Activated CD4-positive, alpha-beta memory T cell treated with anti-CD3 and anti-CD28 coated beads for 36 hours (primary cell): Measurements from ENCODE around the gene TMEM169. TPM values are rescaled to one million over a fixed set of nuclear protein-coding genes. Genes with fewer than 3 reads are reported as not detected.

ENCODE experiments used
- CTCF ChIA-PET: fragments of 350-600 bp; sonication (Branson Sonifier 250); formaldehyde crosslinking; loops from one replicate; lab custom pipeline; 2021; ENCODE audit warnings: antibody characterized with exemption, inconsistent platforms; lab: Charles Lee
- POLR2A ChIA-PET: fragments of 350-600 bp; sonication (Branson Sonifier 250); formaldehyde crosslinking; loops from one replicate; lab custom pipeline; 2021; ENCODE audit warnings: antibody characterized with exemption; lab: Charles Lee
- DNase-seq: peaks from one replicate; pipeline ENCODE4 v3.0.0-alpha.2; 2020
- H3K27ac Mint-ChIP-seq: one replicate; pipeline ENCODE4 v1.8.0; 2021; ENCODE audit warnings: mixed read lengths
- H3K27me3 Mint-ChIP-seq: one replicate; pipeline ENCODE4 v1.8.0; 2021; ENCODE audit warnings: mixed read lengths
- H3K36me3 Mint-ChIP-seq: one replicate; pipeline ENCODE4 v1.8.0; 2021; ENCODE audit warnings: mixed read lengths
- H3K4me1 Mint-ChIP-seq: one replicate; pipeline ENCODE4 v1.8.0; 2021; ENCODE audit warnings: low read depth, mixed read lengths
- H3K4me3 Mint-ChIP-seq: one replicate; pipeline ENCODE4 v1.8.0; 2021; ENCODE audit warnings: mild to moderate bottlenecking, mixed read lengths
- H3K9me3 Mint-ChIP-seq: one replicate; pipeline ENCODE4 v1.8.0; 2021; ENCODE audit warnings: mixed read lengths
- intact Hi-C: fragments of 100-400 bp; cut with micrococcal nuclease; formaldehyde crosslinking; loops from one replicate; pipeline ENCODE4 v1.15.1; 2023
- total RNA-seq, 2 experiments: library from RNA; stranded (reverse); gene quantifications; one replicate each; pipeline ENCODE4 v1.2.3, GENCODE V29; 2021

Gene TMEM169
- total RNA-seq, 2 experiments from 2014 or later: 2.0 to 2.7 TPM

DNA sequence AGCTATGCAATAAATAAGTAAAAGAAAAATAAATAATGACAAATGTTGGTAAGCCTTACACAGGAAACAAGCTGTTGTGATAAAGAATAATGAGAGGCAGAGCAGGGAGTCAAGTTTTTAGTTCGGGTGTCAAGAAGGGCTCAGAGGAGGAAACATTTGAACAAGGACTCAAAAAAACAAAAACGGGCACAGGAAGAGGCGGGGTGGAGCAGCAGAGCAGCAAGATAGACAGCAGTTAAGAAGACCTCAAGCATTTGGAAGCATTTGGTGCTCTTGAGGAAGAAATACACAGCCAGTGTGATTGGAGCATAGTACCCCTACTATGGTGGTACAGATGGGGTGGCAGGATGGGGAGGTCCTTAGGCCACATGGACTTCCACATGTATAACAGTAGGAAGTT, 2.8 kb downstream of the TMEM169 start:
- Mint-ChIP-seq H3K4me1 (peaks cover 51% of the 10 kb centered on the region), H3K9me3 (no peaks in the 10 kb centered on the region), H3K27me3 (no peaks in the 10 kb centered on the region), H3K4me3 (peak overlapping the region; percentile 35), H3K36me3 (peaks cover 3% of the 10 kb centered on the region), H3K27ac (peak overlapping the region; percentile 92)
- ChIA-PET POLR2A (interaction anchor here (0.5 to 2.3 kb wide), 3 partner anchors 25 to 46 kb away, joined by 3 to 9 read pairs (median 4); partner anchors contain the start of gene XRCC5), CTCF (interaction anchor here (0.9 to 4.7 kb wide), 7 partner anchors 16 to 414 kb away, joined by 3 to 35 read pairs (median 6); partner anchors contain the start of genes RPL37A and XRCC5)
- peak; percentile 37 for DNase-seq
- intact Hi-C loops: loop anchor here (1.0 kb wide), 1 partner anchor 25 kb away; the partner anchor contains the start of gene XRCC5

DNA sequence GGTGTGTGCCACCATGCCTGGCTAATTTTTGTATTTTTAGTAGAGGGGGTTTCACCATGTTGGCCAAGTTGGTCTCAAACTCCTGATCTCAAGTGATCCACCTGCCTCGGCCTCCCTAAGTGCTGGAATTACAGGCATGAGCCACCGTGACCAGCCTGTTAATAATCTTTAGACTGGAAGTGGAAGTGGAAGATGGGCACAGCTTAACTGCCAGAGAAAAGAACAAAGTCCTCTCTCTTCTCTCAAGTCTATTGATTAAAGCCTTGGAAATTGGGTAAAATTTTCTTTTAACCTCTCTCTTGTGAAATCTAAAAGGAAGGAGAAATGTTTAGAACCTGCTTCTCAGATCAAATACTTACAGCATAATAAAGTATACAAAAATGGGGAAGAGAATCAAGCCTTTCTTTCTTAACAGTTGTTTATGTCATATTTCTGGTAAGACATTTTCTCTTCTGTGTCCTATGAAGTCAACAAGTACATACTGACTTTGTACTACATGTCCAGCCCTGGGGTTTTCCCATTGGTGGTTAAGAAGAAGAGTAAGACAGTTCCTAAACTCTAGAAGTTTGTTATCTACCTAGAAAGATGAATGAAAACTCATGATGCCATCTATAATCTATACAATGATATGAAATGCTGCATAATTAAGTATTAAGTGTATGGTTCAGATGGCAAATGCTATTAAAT, 4.6 kb downstream of the TMEM169 start:
- no peaks in the 10 kb centered on the region for H3K27me3 Mint-ChIP-seq
- H3K4me3 Mint-ChIP-seq: no peak overlapping the region
- H3K4me1 Mint-ChIP-seq: peaks cover 57% of the 10 kb centered on the region
- ChIA-PET CTCF (interaction anchor here (2.5 kb wide), 1 partner anchor 27 kb away, joined by 6 read pairs; no protein-coding TSS in a partner anchor), POLR2A (no interaction called here)
- peaks cover 3% of the 10 kb centered on the region for H3K36me3 Mint-ChIP-seq
- DNase-seq: no peak
- intact Hi-C loops: no loop called here
- no peaks in the 10 kb centered on the region for H3K9me3 Mint-ChIP-seq
- H3K27ac Mint-ChIP-seq: peak overlapping the region; percentile 54

DNA sequence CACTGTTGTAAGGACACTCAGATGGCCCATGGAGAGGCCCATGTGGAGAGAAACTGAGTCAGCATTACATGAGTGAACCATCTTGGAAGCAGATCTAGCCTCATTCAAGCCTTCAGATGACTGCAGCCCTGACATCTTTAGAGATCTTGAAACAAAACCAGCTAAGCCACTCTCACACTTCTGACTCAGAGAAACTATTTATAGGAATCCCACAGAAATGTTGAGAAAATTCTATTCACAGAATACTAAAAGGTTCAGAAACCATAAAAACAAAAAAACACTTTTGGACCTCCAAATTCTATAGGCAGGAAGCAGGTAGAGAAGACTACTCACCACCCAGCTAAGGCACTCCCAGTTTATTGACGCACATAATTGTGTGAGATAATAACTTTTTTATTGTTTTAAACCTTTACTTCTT, 8.7 kb downstream of the TMEM169 start:
- Mint-ChIP-seq H3K4me3 (no peak overlapping the region), H3K4me1 (peaks cover 23% of the 10 kb centered on the region), H3K27me3 (no peaks in the 10 kb centered on the region), H3K9me3 (no peaks in the 10 kb centered on the region), H3K36me3 (peaks cover 1% of the 10 kb centered on the region), H3K27ac (peak overlapping the region; percentile 60)
- ChIA-PET CTCF (interaction anchor here (1.2 to 1.3 kb wide), 2 partner anchors 9 to 23 kb away, joined by 3 to 4 read pairs; partner anchors contain the start of genes PECR and TMEM169), POLR2A (interaction anchor here (1.4 kb wide), 1 partner anchor 19 kb away, joined by 5 read pairs; the partner anchor contains the start of gene XRCC5)
- intact Hi-C loops: loop anchor here (1.0 kb wide), 1 partner anchor 19 kb away; the partner anchor contains the start of gene XRCC5
- peak; percentile 23 for DNase-seq

DNA sequence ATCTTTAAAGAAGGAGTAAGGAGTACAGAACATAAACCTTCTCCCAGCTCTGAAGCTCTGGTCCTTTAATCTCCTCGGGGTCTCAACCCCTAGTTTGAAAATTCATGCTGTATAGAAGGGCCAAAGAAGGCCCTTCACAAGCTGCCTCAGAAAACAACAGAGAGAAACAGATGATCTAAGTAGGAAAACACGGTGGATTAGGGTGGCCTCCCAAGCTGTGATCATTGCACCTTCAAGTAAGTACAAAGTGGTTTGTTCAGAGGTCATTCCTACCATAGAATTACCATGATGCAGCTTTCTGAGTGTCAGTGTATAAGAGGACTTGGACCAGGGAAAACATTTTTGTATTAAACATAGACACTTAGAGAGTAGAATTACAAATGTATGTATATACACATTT, 10.9 kb downstream of the TMEM169 start:
- Mint-ChIP-seq H3K4me3 (no peak overlapping the region), H3K27ac (no peak overlapping the region), H3K36me3 (peaks cover 1% of the 10 kb centered on the region), H3K4me1 (peaks cover 14% of the 10 kb centered on the region), H3K9me3 (no peaks in the 10 kb centered on the region), H3K27me3 (no peaks in the 10 kb centered on the region)
- intact Hi-C loops: no loop called here
- POLR2A ChIA-PET: interaction anchor here (0.8 to 1.1 kb wide), 2 partner anchors 15 to 16 kb away, joined by 3 read pairs; partner anchors contain the start of gene XRCC5
- CTCF ChIA-PET: interaction anchor here (0.9 to 2.0 kb wide), 4 partner anchors 10 to 34 kb away, joined by 3 to 7 read pairs (median 4); partner anchors contain the start of genes PECR, TMEM169 and XRCC5
- DNase-seq: no peak

DNA sequence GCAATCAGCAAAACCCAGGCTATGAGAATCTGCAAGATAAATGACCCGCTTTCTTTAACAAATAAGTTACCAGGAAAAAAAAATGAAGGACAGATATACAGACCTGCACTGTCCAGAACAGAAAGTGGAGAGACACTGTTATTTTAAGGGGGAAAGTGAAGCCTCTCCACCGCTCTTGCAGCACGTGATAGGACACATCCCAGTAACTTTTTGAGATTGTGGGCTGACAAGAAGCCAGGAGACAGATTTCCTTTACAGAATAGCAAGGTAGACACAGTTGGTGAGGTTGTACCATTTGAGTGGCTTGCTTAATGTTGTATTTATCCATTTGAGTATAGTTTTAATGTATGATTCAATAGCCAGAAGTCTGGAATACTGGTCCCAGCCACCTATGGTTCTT, 13.0 kb downstream of the TMEM169 start:
- Mint-ChIP-seq H3K9me3 (no peaks in the 10 kb centered on the region), H3K4me1 (peaks cover 13% of the 10 kb centered on the region), H3K27ac (no peak overlapping the region), H3K4me3 (no peak overlapping the region), H3K27me3 (no peaks in the 10 kb centered on the region), H3K36me3 (peaks cover 1% of the 10 kb centered on the region)
- DNase-seq: no peak
- intact Hi-C loops: no loop called here
- POLR2A ChIA-PET: no interaction called here
- CTCF ChIA-PET: interaction anchor here (1.9 kb wide), 1 partner anchor 13 kb away, joined by 5 read pairs; the partner anchor contains the start of genes PECR and TMEM169

DNA sequence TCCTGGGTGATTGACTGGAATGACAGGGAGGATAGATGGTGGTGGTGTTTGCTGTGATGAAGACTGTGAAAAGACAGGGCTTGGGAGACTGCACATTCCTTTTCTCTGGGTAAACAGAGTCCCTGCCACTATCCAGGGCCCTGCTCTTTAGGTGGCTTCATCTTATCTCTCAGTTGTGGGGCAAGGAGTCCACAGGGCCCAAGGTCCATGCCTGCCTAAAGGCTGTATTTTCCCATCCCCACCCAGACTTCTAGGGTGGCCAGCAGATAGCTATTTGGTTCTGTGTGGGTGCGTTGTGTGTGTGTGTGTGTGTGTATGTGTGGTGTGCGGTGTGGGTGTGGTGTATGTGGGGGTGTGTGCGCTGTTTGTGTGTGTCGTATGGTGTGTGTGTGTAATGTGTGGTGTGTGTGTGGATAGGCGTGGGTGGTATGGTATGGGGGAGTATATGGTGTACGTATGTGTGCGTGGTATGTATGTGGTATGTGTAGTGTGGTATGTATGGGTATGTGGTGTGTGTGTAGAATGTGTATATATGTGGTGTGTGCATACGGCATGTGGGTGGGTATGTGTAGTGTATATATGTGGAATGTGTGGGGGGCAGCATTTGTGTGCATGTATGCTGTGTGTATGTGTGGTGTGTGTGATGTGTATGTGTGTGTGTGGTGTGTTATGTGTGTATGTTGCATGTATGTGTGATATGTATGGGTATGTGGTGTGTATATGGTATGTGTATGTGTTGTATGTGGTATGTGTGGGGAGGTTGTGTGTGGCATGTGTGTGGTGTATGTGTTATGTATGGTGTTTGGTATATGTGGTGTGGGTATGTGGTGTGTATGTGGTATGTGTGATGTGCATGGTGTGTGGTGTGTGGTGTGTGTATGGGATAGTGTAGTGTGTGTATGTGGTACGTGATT, 17.0 kb downstream of the TMEM169 start:
- Mint-ChIP-seq H3K27me3 (no peaks in the 10 kb centered on the region), H3K27ac (no peak overlapping the region), H3K36me3 (peaks cover 4% of the 10 kb centered on the region), H3K4me1 (no peaks in the 10 kb centered on the region), H3K4me3 (no peak overlapping the region), H3K9me3 (no peaks in the 10 kb centered on the region)
- intact Hi-C loops: no loop called here
- DNase-seq: no peak
- CTCF ChIA-PET: no interaction called here
- POLR2A ChIA-PET: no interaction called here

DNA sequence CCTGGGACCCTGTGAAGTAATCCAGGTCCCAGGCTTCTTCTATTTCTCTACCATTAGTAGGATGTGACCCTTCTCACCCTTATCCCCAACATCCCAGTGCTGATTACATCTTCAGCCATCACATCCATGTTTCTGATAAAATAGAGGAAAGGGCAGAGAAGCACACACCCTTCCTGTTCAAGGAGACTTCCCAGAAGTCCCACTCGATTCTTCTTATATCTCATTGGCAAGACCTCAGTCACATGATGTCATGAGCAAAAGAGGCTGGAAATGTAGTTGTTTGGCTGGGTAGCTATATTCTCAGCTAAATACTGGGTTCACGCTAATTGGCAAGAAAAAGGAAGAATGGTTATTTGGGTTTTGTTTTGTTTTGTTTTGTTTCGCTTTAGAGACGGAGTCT, 19.4 kb downstream of the TMEM169 start:
- ChIA-PET CTCF (interaction anchor here (1.7 kb wide), 1 partner anchor 67 kb away, joined by 6 read pairs; no protein-coding TSS in a partner anchor), POLR2A (no interaction called here)
- Mint-ChIP-seq H3K27ac (no peak overlapping the region), H3K36me3 (peaks cover 4% of the 10 kb centered on the region), H3K27me3 (no peaks in the 10 kb centered on the region), H3K4me1 (no peaks in the 10 kb centered on the region), H3K9me3 (no peaks in the 10 kb centered on the region), H3K4me3 (no peak overlapping the region)
- intact Hi-C loops: no loop called here
- no peak for DNase-seq

DNA sequence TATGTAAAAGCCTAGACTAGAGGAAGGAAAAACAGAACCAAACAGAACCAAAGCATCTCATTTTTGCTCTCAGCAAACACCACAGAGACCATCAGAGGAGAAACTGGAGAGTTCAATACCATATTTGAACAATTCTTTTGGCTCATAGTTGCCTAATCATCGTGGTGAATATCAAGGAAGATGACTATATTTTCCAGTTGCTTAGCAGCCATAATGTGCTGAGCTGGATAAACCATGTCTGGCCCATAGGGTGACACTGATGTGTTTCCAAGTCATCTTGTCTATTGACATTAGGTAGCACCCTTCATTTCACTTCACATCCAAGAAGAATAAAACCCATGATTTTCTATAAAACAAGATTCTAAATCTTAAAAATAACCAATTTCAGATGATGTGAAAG, 21.5 kb downstream of the TMEM169 start:
- no peaks in the 10 kb centered on the region for H3K9me3 Mint-ChIP-seq
- CTCF ChIA-PET: interaction anchor here (0.6 to 1.6 kb wide), 6 partner anchors 11 to 783 kb away, joined by 3 to 5 read pairs (median 5); no protein-coding TSS in a partner anchor
- no peaks in the 10 kb centered on the region for H3K27me3 Mint-ChIP-seq
- H3K36me3 Mint-ChIP-seq: peaks cover 4% of the 10 kb centered on the region
- H3K4me3 Mint-ChIP-seq: no peak overlapping the region
- POLR2A ChIA-PET: no interaction called here
- no peak for DNase-seq
- no peak overlapping the region for H3K27ac Mint-ChIP-seq
- peaks cover 2% of the 10 kb centered on the region for H3K4me1 Mint-ChIP-seq
- intact Hi-C loops: no loop called here

DNA sequence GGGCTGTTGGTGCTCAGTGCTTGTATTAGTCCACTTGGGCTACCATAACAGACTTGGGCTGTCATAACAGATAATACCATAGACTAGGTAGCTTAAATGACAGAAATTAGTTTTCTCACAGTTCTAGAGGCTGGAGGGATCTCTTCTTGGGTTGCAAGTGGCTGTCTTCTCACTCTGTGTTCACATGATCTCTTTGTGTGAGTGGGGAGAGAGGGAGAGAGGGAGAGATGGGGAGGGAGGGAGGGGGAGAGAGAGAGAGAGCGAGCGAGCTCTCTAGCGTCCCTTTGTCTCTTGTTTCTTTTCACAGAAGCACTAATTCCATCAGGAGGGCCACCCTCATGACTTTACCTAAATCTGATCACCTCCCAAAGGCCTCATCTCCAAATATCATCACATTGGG, 23.0 kb downstream of the TMEM169 start:
- CTCF ChIA-PET: interaction anchor here (0.9 to 1.6 kb wide), 3 partner anchors 9 to 299 kb away, joined by 4 to 5 read pairs (median 5); no protein-coding TSS in a partner anchor

DNA sequence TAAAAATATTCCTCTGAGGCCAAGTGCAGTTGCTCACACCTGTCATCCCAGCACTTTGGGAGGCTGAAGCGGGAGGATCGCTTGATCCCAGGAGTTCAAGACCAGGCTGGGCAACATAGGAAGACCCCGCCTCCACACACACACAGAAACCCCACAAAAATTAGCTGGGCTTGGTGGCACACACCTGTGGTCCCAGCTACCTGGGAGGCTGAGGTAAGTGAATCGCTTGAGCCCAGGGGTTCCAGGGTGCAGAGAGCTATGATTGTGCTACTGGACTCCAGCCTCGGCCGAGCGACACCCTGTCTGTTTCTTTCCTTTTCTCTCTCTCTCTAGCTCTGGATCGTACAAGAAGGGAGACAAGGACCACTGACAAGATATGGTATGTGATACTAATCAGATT, 25.6 kb downstream of the TMEM169 start:
- no peaks in the 10 kb centered on the region for H3K9me3 Mint-ChIP-seq
- peaks cover 32% of the 10 kb centered on the region for H3K4me1 Mint-ChIP-seq
- H3K36me3 Mint-ChIP-seq: peaks cover 29% of the 10 kb centered on the region
- DNase-seq: no peak
- ChIA-PET POLR2A (interaction anchor here (1.0 kb wide), 1 partner anchor 15 kb away, joined by 3 read pairs; no protein-coding TSS in a partner anchor), CTCF (interaction anchor here (3.3 to 7.6 kb wide), 4 partner anchors 13 to 74 kb away, joined by 32 to 50 read pairs (median 42); partner anchors contain the start of genes PECR and TMEM169)
- intact Hi-C loops: no loop called here
- H3K4me3 Mint-ChIP-seq: no peak overlapping the region
- peaks cover 2% of the 10 kb centered on the region for H3K27me3 Mint-ChIP-seq
- no peak overlapping the region for H3K27ac Mint-ChIP-seq

More for the DNA sequence above, 23.0 kb downstream of the TMEM169 start:
- H3K36me3 Mint-ChIP-seq: peaks cover 10% of the 10 kb centered on the region
- no peaks in the 10 kb centered on the region for H3K9me3 Mint-ChIP-seq
- H3K27ac Mint-ChIP-seq: no peak overlapping the region
- no peak overlapping the region for H3K4me3 Mint-ChIP-seq
- no peak for DNase-seq
- POLR2A ChIA-PET: no interaction called here
- H3K4me1 Mint-ChIP-seq: peaks cover 10% of the 10 kb centered on the region
- peaks cover 2% of the 10 kb centered on the region for H3K27me3 Mint-ChIP-seq
- intact Hi-C loops: no loop called here

DNA sequence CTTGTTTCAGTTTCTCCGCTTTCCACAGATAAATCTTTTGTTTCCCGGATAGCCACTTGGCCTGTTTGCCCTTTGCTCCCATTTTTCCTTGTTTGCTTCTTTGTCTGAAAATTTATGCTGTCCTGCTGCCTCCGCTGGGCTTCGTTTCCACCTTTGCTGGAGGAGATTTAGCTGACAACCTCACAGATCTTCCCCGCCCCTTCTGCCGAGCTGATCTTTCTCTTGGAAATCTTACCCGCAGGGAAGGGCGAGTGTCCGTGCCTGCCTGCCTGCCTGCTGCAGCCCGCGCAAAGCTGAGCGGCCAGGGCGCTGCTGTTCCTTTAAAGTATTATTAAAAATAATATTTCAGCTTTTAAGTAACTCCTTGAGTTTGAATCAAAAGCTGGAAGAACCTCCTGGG, 26.0 kb downstream of the TMEM169 start:
- no peak for DNase-seq
- H3K27ac Mint-ChIP-seq: no peak overlapping the region
- CTCF ChIA-PET: interaction anchor here (3.3 to 7.6 kb wide), 4 partner anchors 13 to 75 kb away, joined by 32 to 50 read pairs (median 42); partner anchors contain the start of genes PECR and TMEM169
- intact Hi-C loops: no loop called here
- H3K4me3 Mint-ChIP-seq: no peak overlapping the region
- H3K27me3 Mint-ChIP-seq: peaks cover 2% of the 10 kb centered on the region
- H3K9me3 Mint-ChIP-seq: no peaks in the 10 kb centered on the region
- POLR2A ChIA-PET: interaction anchor here (1.0 kb wide), 1 partner anchor 16 kb away, joined by 3 read pairs; no protein-coding TSS in a partner anchor
- H3K4me1 Mint-ChIP-seq: peaks cover 36% of the 10 kb centered on the region
- H3K36me3 Mint-ChIP-seq: peaks cover 33% of the 10 kb centered on the region
